ENCODE measurements around the gene INTS14.
"Not testable (repeated sequence)": the region's sequence is repeated elsewhere in the genome, so short reads cannot be mapped to it uniquely, and the experiment has no call there.

Gene INTS14

GRCh38 chr15:65631503-65631902, 20.6 kb upstream of the INTS14 start:
- DNase-seq (ENCODE audit: low read depth, low spot score) = no peak
- H3K4me3 ChIP-seq (ENCODE audit: low read length) = no peak overlapping the region
- no peaks in the 10 kb centered on the region for H3K9me3 ChIP-seq (ENCODE audit: control insufficient read depth, insufficient read depth, low read length)
- no peaks in the 10 kb centered on the region for H3K27me3 ChIP-seq (ENCODE audit: control insufficient read depth, insufficient read depth, low read length)
- no peaks in the 10 kb centered on the region for H3K36me3 ChIP-seq (ENCODE audit: control insufficient read depth, insufficient read depth, low read length)
- H3K4me1 ChIP-seq (ENCODE audit: control insufficient read depth, insufficient read depth, low read length) = no peaks in the 10 kb centered on the region
- H3K27ac ChIP-seq (ENCODE audit: low read length) = no peak overlapping the region
- no CpG with 5 or more reads among the region's 6 CpGs for WGBS (ENCODE audit: insufficient coverage, insufficient read length)

- no CpG with 5 or more reads among the region's 5 CpGs for WGBS (ENCODE audit: insufficient coverage, insufficient read length)
- Histone ChIP-seq H3K27ac (ENCODE audit: low read length) (no peak overlapping the region), H3K27me3 (ENCODE audit: control insufficient read depth, insufficient read depth, low read length) (no peaks in the 10 kb centered on the region), H3K9me3 (ENCODE audit: control insufficient read depth, insufficient read depth, low read length) (no peaks in the 10 kb centered on the region), H3K4me1 (ENCODE audit: control insufficient read depth, insufficient read depth, low read length) (no peaks in the 10 kb centered on the region), H3K4me3 (ENCODE audit: low read length) (no peak overlapping the region), H3K36me3 (ENCODE audit: control insufficient read depth, insufficient read depth, low read length) (no peaks in the 10 kb centered on the region)
- no peak for DNase-seq (ENCODE audit: low read depth, low spot score)
Observed at GRCh38 chr15:65630760-65631159, 19.8 kb upstream of the INTS14 start.

- H3K27ac ChIP-seq (ENCODE audit: low read length) = no peak overlapping the region
- no peak for DNase-seq (ENCODE audit: low read depth, low spot score)
- WGBS (ENCODE audit: insufficient coverage, insufficient read length) = no CpG with 5 or more reads among the region's 3 CpGs
- no peak overlapping the region for H3K4me3 ChIP-seq (ENCODE audit: low read length)
- no peaks in the 10 kb centered on the region for H3K4me1 ChIP-seq (ENCODE audit: control insufficient read depth, insufficient read depth, low read length)
- H3K27me3 ChIP-seq (ENCODE audit: control insufficient read depth, insufficient read depth, low read length) = no peaks in the 10 kb centered on the region
- H3K9me3 ChIP-seq (ENCODE audit: control insufficient read depth, insufficient read depth, low read length) = no peaks in the 10 kb centered on the region
- H3K36me3 ChIP-seq (ENCODE audit: control insufficient read depth, insufficient read depth, low read length) = no peaks in the 10 kb centered on the region
Observed at GRCh38 chr15:65629548-65629947, 18.6 kb upstream of the INTS14 start.

- Histone ChIP-seq H3K4me3 (ENCODE audit: low read length) (no peak overlapping the region), H3K27ac (ENCODE audit: low read length) (no peak overlapping the region), H3K9me3 (ENCODE audit: control insufficient read depth, insufficient read depth, low read length) (no peaks in the 10 kb centered on the region), H3K27me3 (ENCODE audit: control insufficient read depth, insufficient read depth, low read length) (no peaks in the 10 kb centered on the region), H3K4me1 (ENCODE audit: control insufficient read depth, insufficient read depth, low read length) (no peaks in the 10 kb centered on the region), H3K36me3 (ENCODE audit: control insufficient read depth, insufficient read depth, low read length) (no peaks in the 10 kb centered on the region)
- WGBS (ENCODE audit: insufficient coverage, insufficient read length) = no CpG with 5 or more reads among the region's 4 CpGs
- DNase-seq (ENCODE audit: low read depth, low spot score) = no peak
Observed at GRCh38 chr15:65626856-65627255, 15.9 kb upstream of the INTS14 start.

GRCh38 chr15:65623103-65623502, 12.2 kb upstream of the INTS14 start:
- H3K4me1 ChIP-seq (ENCODE audit: control insufficient read depth, insufficient read depth, low read length) = no peaks in the 10 kb centered on the region
- no peaks in the 10 kb centered on the region for H3K36me3 ChIP-seq (ENCODE audit: control insufficient read depth, insufficient read depth, low read length)
- DNase-seq (ENCODE audit: low read depth, low spot score) = no peak
- H3K27ac ChIP-seq (ENCODE audit: low read length) = no peak overlapping the region
- H3K4me3 ChIP-seq (ENCODE audit: low read length) = no peak overlapping the region
- H3K9me3 ChIP-seq (ENCODE audit: control insufficient read depth, insufficient read depth, low read length) = no peaks in the 10 kb centered on the region
- no peaks in the 10 kb centered on the region for H3K27me3 ChIP-seq (ENCODE audit: control insufficient read depth, insufficient read depth, low read length)

- no peaks in the 10 kb centered on the region for H3K27me3 ChIP-seq (ENCODE audit: control insufficient read depth, insufficient read depth, low read length)
- no peak within 1 kb of the TSS for H3K4me3 ChIP-seq (ENCODE audit: low read length)
- no CpG with 5 or more reads among the region's 6 CpGs for WGBS (ENCODE audit: insufficient coverage, insufficient read length)
- no peak for DNase-seq (ENCODE audit: low read depth, low spot score)
- H3K27ac ChIP-seq (ENCODE audit: low read length) = no peak within 1 kb of the TSS
- H3K9me3 ChIP-seq (ENCODE audit: control insufficient read depth, insufficient read depth, low read length) = no peaks in the 10 kb centered on the region
- H3K36me3 ChIP-seq (ENCODE audit: control insufficient read depth, insufficient read depth, low read length) = no peaks in the 10 kb centered on the region
- H3K4me1 ChIP-seq (ENCODE audit: control insufficient read depth, insufficient read depth, low read length) = no peaks in the 10 kb centered on the region
Observed at GRCh38 chr15:65621638-65622037, 10.7 kb upstream of the INTS14 start, which contains the start of gene SLC24A1. SLC24A1 (plus strand) TSS chr15:65621938; CDS start chr15:65624081, 2,143 bp downstream.

GRCh38 chr15:65620833-65621232, 9.9 kb upstream of the INTS14 start:
- WGBS (ENCODE audit: insufficient coverage, insufficient read length) = no CpG with 5 or more reads among the region's 2 CpGs
- Histone ChIP-seq H3K4me1 (ENCODE audit: control insufficient read depth, insufficient read depth, low read length) (no peaks in the 10 kb centered on the region), H3K27ac (ENCODE audit: low read length) (no peak overlapping the region), H3K9me3 (ENCODE audit: control insufficient read depth, insufficient read depth, low read length) (no peaks in the 10 kb centered on the region), H3K36me3 (ENCODE audit: control insufficient read depth, insufficient read depth, low read length) (no peaks in the 10 kb centered on the region), H3K27me3 (ENCODE audit: control insufficient read depth, insufficient read depth, low read length) (no peaks in the 10 kb centered on the region), H3K4me3 (ENCODE audit: low read length) (no peak overlapping the region)
- DNase-seq (ENCODE audit: low read depth, low spot score) = no peak

- no peaks in the 10 kb centered on the region for H3K36me3 ChIP-seq (ENCODE audit: control insufficient read depth, insufficient read depth, low read length)
- no peaks in the 10 kb centered on the region for H3K4me1 ChIP-seq (ENCODE audit: control insufficient read depth, insufficient read depth, low read length)
- no CpG with 5 or more reads among the region's 5 CpGs for WGBS (ENCODE audit: insufficient coverage, insufficient read length)
- H3K4me3 ChIP-seq (ENCODE audit: low read length) = no peak overlapping the region
- DNase-seq (ENCODE audit: low read depth, low spot score) = no peak
- no peak overlapping the region for H3K27ac ChIP-seq (ENCODE audit: low read length)
- H3K9me3 ChIP-seq (ENCODE audit: control insufficient read depth, insufficient read depth, low read length) = no peaks in the 10 kb centered on the region
- no peaks in the 10 kb centered on the region for H3K27me3 ChIP-seq (ENCODE audit: control insufficient read depth, insufficient read depth, low read length)
Observed at GRCh38 chr15:65619626-65620290, 8.8 kb upstream of the INTS14 start.

- WGBS (ENCODE audit: insufficient coverage, insufficient read length) = no CpG with 5 or more reads among the region's 5 CpGs
- no peak for DNase-seq (ENCODE audit: low read depth, low spot score)
- H3K27ac ChIP-seq (ENCODE audit: low read length) = no peak overlapping the region
- H3K36me3 ChIP-seq (ENCODE audit: control insufficient read depth, insufficient read depth, low read length) = no peaks in the 10 kb centered on the region
- no peak overlapping the region for H3K4me3 ChIP-seq (ENCODE audit: low read length)
- no peaks in the 10 kb centered on the region for H3K4me1 ChIP-seq (ENCODE audit: control insufficient read depth, insufficient read depth, low read length)
- H3K27me3 ChIP-seq (ENCODE audit: control insufficient read depth, insufficient read depth, low read length) = no peaks in the 10 kb centered on the region
- H3K9me3 ChIP-seq (ENCODE audit: control insufficient read depth, insufficient read depth, low read length) = no peaks in the 10 kb centered on the region
Observed at GRCh38 chr15:65618560-65619109, 7.7 kb upstream of the INTS14 start.

- H3K4me3 ChIP-seq (ENCODE audit: low read length); H3K9me3 ChIP-seq (ENCODE audit: control insufficient read depth, insufficient read depth, low read length); H3K36me3 ChIP-seq (ENCODE audit: control insufficient read depth, insufficient read depth, low read length); H3K27ac ChIP-seq (ENCODE audit: low read length); H3K27me3 ChIP-seq (ENCODE audit: control insufficient read depth, insufficient read depth, low read length); DNase-seq (ENCODE audit: low read depth, low spot score); H3K4me1 ChIP-seq (ENCODE audit: control insufficient read depth, insufficient read depth, low read length): not testable (repeated sequence)
- no CpG with 5 or more reads among the region's 1 CpG for WGBS (ENCODE audit: insufficient coverage, insufficient read length)
Observed at GRCh38 chr15:65615887-65616286, 5.0 kb upstream of the INTS14 start.
